Measurements from ENCODE around the gene CAPZA2.
"Not testable (repeated sequence)": the region's sequence is repeated elsewhere in the genome, so short reads cannot be mapped to it uniquely, and the experiment has no call there.

- TF ChIP-seq IRF1 (CRISPR knock-in tag; IDR thresholded peaks at IDR 0.05); MLX (CRISPR knock-in tag; IDR thresholded peaks at IDR 0.05); CTCF (IDR thresholded peaks at IDR 0.05); MAX (CRISPR knock-in tag; IDR thresholded peaks at IDR 0.05); AFF4 (CRISPR knock-in tag; IDR thresholded peaks at IDR 0.05; ENCODE audit: borderline replicate concordance); JUN (CRISPR knock-in tag; IDR thresholded peaks at IDR 0.05): not testable (repeated sequence)
Observed at GRCh38 chr7:116813371-116813770, 49.0 kb upstream of the CAPZA2 start.

Data from WTC11 (cell line).